DMS79 (cell line): ENCODE results near the gene HAUS1.
A peak's percentile ranks its signal among the peaks of the same experiment; 100 is the strongest.
"Not testable (repeated sequence)": the region's sequence is repeated elsewhere in the genome, so short reads cannot be mapped to it uniquely, and the experiment has no call there.

Source experiments
- DNase-seq: peaks from one replicate; lab custom pipeline; 2025; lab: John Stamatoyannopoulos, UW

Gene HAUS1

GRCh38 chr18:46104128-46104911 lies at the start of gene HAUS1:
HAUS1 (plus strand) TSS chr18:46104385; CDS start chr18:46104412, 27 bp downstream.
- DNase-seq, result peak; percentile 90

- no peak for DNase-seq
Observed at GRCh38 chr18:46054956-46055837, 49.0 kb upstream of the HAUS1 start.

GRCh38 chr18:46055838-46056230 lies 48.4 kb upstream of the HAUS1 start:
- DNase-seq, result no peak

DNA sequence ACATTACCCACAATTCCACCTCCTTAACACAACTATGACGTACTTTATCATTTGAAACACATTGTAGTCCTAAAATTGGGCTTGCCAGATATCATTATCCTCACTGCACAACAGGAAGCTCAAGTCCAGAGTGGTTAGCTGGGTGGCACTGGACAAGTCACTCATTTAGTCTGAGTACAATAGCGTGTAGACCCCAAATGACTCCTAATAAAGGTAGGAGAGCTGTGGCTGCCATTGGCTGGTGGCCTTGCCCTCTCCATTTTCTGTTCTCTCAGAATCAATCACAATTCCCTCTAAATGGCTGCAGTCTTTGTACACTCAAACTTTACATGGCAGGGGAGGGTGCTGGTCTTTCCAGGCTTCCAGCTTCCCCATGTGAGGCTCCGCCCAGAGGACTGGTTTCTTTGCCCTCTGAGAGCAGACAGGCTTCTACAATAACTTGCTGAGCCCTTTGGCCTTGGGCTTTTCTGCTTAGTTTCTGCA lies 43.8 kb upstream of the HAUS1 start:
- DNase-seq, result no peak

GRCh38 chr18:46061387-46061786 lies 42.8 kb upstream of the HAUS1 start:
- no peak for DNase-seq

GRCh38 chr18:46061796-46062195 lies 42.4 kb upstream of the HAUS1 start:
- DNase-seq, result no peak

DNA sequence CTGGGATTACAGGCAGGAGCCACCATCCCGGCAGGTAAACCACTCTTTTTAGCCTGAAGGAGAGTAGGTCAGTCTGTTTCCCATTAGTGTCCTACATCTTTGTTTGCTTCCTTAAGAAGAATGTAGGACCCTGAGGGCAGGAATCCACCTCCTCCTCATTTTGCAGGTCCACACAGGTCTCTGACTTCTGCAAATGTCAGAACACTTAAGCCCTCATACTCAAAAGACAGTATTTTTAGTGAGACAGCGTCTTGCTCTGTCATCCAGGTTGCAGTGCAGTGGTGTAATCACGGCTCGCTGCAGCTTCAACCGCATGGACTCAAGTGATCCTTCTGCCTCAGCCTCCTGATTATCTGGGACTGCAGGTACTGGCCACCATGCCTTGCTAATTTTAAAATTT lies 41.4 kb upstream of the HAUS1 start:
- no peak for DNase-seq

GRCh38 chr18:46067438-46068007 lies 36.7 kb upstream of the HAUS1 start:
- DNase-seq, result no peak

DNA sequence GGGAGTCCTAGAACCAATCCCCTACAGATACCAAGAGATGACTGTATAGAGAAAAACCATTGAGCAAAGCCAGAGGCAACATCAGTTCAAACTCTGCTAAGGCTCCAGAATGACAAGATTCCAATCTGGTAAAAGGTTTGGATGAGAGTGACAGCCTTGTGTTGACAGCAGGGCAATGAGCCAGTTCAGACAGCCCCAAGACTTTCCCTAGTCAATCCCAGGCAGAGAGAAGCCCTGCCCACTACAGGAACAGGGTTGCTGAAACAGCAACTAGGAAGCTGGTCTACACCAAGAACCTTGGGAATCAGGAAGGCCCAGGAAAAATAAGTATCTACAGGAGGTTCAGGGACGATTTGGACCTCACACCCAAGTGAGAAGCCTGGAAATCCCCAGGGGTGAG lies 35.4 kb upstream of the HAUS1 start:
- no peak for DNase-seq

- DNase-seq, result no peak
Observed at GRCh38 chr18:46069524-46069923, 34.7 kb upstream of the HAUS1 start.

DNA sequence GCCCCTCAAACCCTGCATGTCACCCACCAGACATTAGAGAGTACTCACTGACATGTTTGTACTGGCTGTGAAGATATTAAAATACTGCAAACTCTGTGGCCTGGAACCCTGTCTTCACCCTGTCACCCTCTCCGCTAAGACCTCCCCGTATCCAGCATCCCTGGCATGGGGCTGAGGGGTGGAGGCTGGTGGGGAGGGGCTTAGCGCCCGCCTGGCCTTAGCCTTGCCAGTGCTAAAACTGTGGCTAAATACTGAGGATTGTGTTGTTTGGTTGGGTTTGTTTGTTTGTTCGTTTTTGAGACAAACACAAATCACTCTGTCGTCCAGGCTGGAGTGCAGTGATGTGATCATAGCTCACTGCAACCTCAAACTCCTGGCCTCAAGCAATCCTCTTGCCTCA lies 34.0 kb upstream of the HAUS1 start:
- no peak for DNase-seq

DNA sequence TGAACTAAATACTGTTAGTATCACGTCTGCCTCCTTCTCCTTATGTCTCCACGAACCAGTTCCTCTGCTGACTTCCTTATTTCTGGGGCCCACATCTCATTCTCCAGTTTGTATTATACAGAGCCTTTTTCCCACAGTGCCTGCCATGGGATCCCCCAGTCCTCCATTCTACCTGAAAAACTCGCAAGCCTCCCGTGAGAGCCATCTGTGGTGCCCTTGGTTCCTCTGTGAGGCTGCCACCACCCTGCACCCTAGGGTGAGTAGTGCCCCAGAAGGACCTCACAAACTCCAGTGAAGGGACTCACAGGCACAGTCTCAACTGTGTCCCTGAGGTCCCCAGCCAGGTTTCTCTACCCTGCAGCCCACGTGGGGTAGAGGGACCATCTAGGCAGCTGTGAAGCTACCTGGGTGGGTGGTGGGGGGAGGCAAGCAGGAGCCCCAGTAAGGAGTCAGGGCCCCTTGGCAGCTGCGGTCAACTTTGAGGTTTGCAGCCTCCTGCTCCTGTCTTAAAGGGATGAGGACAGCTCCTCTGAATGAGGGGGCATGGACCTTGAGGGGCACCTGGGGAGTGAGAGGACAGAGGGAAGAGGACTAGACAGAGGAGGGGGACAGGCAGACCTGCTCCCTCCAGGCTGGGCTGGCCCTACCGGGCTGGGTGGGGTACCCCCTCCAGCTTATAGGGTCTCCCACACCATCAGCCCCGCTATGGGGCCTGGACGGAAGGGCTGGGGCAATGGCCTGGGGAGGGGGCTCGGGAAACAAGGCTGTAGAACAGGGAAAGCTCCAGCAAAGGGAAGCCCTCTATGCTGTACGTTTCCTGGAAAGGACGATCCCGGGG lies 33.2 kb upstream of the HAUS1 start:
- no peak for DNase-seq

DNA sequence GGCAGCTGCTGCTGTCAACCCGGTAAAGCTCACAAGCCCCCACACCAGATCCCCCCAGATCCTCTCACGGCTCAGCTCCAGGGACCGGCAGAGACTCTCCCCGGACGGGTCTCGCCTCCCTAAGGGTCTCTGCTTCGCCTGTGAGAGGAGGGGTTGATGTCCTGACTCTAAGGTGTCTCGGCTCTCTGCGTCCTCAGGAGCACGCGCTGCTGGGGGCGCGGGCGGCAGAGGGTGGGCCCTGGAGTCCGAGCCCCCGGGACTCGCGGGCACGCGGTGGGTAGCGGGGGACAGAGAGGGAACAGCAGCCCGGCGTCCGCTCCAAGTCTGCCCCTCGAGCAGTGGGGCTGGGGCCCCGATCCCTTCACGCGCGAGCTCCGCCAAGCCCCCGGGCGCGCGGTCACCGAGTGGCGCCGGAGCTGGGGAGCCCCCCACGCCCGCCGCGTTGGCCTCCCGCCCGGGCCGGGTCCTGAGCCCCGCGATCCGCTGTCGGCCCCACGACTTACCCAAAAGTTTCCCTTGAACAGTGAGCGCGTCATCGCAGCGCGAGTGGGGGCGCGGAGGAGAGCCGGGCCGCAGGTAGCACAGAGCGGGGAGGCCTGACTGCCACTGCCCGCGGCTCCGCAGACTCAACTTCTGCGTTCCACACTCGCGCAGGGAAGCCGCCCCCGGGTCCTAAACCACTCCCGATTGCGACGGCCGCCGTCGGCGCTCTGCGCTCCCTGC lies 32.4 kb upstream of the HAUS1 start, which contains the start of gene PSTPIP2:
Gene PSTPIP2 (minus strand): TSS at position 608 of the 723 bp plus-strand sequence. CDS start 72 bp downstream, at position 536.
- DNase-seq, result no peak

- no peak for DNase-seq
Observed at GRCh38 chr18:46072376-46072867, 31.8 kb upstream of the HAUS1 start.

GRCh38 chr18:46072959-46073358 lies 31.2 kb upstream of the HAUS1 start:
- DNase-seq, result no peak

GRCh38 chr18:46073474-46074331 lies 30.5 kb upstream of the HAUS1 start:
- peak; percentile 7 for DNase-seq

DNA sequence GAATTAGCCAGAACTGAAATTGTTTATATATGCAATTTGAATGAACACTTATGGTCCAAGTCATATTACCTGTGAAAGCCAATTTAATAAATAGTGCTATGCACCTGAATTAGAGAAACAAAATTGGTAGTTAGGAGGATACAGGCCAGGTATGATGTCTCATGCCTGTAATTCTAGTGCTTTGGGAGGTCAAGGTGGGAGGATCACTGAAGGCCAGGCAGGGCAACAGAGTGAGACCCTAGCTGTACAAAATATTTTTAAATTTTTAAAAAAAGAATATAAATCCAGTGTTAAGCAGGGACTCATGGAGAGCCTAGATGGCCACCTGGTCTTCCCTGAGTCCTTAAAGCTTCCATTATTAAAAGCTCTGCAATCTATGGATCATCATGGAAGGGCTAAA lies 24.8 kb upstream of the HAUS1 start:
- no peak for DNase-seq

DNA sequence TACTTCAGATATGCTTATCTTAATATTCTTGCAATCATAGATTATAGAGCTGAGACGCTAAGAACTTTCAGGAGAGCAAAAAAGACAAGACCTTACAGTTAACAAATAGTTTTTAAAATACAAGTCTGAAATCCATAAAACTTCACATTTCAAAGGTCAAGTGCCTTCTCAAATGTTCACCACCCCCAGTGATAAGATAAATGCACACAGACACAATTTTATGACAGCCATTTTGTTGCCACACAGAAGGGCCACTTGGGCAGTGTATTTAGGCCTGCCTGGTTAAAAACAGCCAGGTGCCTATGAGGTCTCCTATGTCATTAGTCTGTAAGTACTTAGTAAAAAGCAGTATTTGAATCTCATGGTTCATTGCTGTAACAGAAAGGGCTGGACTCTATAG lies 24.0 kb upstream of the HAUS1 start:
- DNase-seq, result no peak

- no peak for DNase-seq
Observed at GRCh38 chr18:46084431-46084830, 19.8 kb upstream of the HAUS1 start.

DNA sequence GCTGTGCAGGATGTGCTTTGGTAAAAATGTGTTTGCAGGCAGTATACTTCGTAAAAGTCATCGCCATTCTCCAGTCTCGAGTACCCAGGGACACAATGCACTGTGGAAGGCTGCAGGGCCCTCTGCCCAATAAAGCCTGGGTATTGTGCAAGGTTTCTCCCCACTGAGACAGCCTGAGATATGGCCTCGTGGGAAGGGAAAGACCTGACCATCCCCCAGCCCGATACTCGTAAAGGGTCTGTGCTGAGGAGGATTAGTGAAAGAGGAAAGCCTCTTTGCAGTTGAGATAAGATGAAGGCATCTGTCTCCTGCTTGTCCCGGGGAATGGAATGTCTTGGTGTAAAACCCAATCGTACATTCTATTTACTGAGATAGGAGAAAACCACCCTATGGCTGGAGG lies 15.7 kb upstream of the HAUS1 start:
- DNase-seq, result not testable (repeated sequence)
